GM19455 (cell line): ENCODE data around the gene MTCP1.
A peak's percentile ranks its signal among the peaks of the same experiment; 100 is the strongest.

Experiments used
- ATAC-seq: cut with Tn5 transposase; IDR thresholded peaks from one replicate; pipeline ENCODE4 v1.9.1; 2021; ENCODE audit not compliant: unreplicated experiment

MTCP1 gene, protein sequence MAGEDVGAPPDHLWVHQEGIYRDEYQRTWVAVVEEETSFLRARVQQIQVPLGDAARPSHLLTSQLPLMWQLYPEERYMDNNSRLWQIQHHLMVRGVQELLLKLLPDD

DNA sequence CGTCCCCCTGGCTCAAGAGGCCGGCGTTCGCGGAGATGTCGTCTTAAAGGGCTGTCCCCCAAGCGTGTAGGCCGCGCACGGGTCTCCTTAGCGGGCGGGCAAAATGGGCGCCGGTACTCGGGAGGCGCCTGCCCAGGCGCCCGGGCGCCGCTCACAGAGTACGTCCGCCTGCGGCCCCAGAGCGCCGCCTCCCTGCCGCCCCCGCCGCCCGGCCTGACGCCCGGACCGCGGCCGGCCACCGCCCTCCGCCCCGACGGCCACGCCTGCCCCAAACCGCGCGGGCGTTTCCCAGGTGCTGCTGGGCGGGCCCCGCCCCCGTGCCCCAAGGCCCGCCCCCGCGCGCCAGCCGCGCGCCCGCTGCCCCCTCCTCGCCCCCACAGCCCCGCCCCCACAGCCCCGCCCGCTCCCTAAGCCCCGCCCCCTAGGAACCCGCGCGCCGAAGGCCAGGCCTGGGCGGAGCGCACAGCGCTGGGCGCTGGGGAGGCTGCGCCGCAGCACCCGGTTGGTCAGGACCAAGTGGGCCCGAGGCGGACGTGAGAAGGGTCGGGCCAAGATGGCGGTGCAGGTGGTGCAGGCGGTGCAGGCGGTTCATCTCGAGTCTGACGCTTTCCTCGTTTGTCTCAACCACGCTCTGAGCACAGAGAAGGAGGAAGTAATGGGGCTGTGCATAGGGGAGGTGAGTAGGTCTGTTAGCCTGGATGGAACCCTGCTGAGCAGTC, at the start of gene MTCP1, which contains the start of the genes BRCC3 and CMC4:
TSS of gene MTCP1 (minus strand) at position 162 of the 719 bp plus-strand sequence. CDS start 5,126 bp downstream, outside the sequence.
TSS of gene BRCC3 (plus strand) at position 534 of the 719 bp plus-strand sequence. CDS start at position 554, 20 bp downstream.
TSS of gene CMC4 (minus strand) at position 162 of the 719 bp plus-strand sequence. CDS start 7,113 bp downstream, outside the sequence.
- peak; percentile 90 for ATAC-seq

DNA sequence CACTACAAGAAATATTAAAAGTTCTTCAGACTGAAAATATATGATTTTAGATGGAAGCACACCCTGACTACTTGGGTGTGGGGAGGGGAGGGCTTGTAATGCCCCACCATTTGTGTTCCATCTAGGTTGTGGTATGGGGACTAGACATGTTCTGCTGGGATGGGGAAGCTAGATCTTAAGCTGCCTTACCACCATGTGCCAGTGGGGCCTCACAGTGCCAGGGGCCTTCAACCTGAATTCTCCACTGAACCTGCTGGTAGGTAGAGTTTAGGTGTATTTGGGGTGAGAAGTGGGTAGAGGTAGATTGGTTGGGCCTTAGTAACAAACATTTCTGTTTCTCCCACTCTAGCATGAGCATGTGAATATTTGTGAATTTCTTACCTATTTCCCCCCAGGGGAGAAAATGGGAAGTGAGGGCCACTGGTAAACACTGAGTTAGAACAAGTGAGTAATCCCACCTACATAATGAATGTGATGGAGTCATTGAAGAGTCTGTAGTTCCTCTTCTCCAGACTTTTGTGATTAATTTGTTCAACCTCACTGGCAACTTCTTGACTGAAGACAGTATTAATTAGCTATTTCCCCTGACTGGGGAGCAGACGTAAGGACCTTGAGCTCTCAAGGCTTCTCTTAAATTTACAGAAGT, 44.4 kb upstream of the MTCP1 start:
- ATAC-seq, result no peak

DNA sequence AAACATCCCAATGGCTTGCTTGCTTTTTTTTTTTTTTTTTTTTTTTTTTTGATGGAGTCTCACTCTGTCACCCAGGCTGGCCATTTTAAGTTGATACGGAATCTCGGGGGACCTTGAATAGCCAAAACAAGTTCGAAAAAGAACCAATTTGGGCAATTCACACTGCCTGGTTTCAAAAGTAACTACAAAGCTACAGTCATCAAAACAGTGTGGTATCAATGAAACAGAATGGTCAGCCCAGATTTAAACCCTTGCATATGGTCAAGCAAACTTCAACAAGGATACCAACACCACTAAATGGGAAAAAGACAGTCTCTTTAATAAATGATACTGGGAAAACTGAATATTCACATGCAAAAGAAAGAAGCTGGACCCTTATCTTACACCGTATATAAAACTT, 42.2 kb upstream of the MTCP1 start:
- no peak for ATAC-seq

DNA sequence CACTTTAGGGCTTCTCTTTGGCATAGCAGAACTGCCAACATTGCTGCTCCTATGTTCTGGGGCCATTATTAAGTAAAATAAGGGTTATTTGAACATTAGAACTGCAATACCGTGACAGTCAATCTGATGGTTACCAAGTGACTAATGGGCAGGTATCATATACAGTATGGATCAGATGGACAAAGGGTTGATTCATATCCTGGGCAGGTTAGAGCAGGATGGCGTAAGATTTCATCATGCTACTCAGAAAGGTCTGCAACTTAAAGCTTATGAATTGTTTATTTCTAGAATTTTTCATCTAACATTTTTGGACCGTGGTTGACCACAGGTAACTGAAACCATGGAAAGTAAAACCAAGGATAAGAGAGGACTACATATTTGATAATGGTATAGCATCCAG, 41.2 kb upstream of the MTCP1 start:
- no peak for ATAC-seq

DNA sequence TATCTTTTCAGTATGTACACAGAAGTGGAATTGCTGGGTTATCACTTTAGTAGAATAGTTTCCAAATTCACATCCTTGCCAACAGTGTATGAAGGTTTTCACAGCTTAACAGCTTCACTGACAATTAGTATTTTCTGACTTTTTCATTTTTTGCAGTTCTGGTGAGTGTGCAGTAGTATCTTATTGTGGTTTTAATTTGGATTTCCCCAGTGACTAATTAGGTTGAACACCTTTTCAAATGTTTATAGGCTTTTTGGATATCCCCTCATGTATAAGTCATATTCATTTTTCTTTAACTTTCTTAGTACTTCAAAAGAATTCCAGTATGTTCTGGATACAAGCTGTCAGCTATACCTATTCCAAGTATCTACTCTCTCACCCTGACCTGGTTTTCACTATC, 37.5 kb upstream of the MTCP1 start:
- ATAC-seq, result no peak

DNA sequence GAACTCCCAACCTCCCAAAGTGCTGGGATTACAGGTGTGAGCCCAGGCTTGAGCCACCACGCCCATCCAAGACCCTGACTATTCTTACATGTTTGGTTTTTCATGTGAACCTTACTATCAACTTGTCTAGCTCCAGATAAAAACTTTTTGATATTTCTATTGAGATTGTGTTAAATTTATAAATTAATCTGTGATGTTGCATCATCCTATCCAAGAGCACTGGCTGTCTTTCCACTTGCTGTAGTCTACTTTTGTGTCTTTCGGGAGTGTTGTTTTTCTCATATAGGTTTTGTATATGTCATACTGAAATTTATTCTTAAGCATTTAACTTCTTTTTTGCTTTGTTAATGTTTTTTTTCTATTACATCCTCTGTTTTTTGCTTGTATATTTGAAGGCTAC, 35.0 kb upstream of the MTCP1 start:
- no peak for ATAC-seq

DNA sequence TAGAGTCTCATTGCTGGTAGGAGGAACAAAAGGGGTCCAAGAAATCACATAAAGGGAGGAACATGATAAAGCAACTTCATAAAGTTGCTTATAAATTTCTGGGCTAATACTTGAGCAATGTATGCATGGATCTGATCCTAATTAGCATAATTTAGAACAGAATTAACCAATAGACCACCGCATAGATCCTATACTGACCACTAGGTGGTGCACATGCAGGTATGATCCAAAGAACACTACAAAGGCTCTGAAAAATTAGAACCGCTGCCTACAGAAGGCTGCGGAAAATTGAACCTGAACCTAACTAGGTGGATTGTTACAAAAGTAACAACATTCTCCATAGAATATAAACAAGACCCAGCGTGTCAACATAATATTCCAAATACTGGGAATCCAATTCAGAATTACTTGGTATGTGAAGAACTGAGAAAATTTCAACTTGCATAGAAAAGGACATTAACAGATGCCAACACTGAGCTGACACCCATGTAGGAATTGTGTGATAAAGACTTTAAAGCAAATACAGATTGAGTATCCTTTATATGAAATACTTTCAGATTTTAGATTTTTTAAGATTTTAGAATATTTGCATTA, 23.6 kb upstream of the MTCP1 start:
- ATAC-seq, result no peak

DNA sequence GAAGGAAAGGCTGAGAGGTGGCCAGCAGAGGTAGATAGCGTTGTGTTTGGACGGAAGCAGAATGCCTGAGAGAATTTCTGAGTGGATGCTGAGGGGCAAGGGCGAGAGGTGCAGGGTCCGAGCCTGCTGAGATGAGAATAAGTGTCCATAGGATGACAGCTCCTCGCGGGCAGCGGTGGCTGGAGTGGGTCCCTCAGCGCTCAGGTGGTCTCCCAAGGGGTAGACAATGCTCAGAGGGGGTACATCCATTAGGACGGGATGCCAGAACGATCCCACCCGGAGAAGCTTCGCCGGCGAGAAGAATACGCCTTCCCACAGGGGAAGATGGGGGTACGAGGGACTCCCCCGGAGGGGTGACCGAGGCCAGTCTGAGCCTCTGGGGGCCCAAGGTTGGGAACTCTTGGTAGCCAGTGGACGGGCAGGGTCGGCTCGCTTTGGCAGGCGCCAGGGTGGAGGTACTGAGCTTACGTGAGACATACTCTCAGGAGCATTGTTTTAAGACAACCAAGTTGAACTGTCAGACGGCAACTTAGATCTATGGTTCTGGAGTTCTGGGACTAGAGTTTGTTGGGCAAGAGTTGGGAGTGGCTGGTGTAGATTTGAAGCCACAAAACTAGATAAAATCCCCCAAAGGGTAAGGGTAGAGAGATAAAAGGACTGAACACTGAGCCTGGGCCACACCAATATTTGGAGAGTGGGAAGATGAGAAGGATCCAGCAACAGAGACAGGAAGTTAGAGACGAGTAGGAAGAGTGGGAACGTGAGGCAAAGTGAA, 16.2 kb upstream of the MTCP1 start:
- ATAC-seq, result no peak

DNA sequence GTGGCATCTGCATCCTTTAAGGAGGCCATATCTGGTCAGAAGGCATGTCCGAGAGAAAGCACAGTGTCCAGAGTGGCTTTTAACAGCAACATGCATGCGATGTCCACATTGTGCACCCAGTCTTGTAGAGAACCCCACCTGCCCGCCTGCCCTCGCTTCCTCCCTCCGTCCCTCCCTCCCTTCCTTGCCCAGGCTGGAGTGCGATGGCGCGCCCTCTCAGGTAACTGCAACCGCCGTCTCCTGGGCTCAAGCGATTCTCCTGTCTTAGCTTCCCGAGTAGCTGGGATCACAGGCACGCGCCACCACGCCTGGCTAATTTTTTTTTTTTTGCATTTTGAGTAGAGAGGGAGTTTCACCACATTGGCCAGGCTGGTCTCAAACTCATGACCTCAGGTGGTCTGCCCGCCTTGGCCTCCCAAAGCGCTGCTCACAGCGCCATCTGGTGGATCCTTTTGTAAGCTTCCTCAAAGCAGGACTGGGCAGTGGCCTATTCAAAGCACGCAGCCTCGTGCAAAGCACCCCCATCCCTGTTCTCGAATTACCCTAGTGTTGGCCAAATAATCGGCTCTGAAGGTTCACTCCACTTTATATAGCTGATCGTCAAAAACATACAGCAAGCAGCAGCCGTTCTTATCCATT, 15.4 kb upstream of the MTCP1 start:
- ATAC-seq, result no peak

DNA sequence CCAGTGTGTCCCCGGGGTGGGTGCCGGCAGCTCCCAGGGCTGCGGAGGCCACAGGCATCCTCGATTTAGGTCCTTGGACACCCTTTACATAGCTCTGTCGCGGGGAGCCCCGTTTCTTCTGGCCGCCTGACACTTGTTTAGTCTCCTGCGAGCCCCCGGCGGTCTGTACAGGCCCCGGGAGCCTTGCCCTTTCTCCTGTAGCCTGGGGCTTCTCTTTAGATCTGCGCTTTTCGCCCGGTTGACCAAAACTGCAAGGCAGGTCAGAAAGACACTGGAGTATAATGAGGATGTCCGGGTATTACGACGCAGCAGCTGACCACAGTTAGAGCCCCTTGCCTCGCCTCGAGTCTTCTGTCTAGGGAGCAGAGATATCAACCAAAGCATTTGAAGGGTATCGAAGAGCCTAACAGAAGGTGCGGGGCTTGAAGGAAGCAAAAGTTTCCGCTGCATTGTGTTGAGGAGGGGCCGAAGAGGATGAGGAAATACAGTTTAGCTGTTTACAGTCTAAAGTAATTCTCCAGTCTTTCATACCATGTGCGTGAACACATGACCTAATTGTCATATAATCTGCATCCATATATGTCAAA, 851 bp upstream of the MTCP1 start:
- peak; percentile 13 for ATAC-seq

DNA sequence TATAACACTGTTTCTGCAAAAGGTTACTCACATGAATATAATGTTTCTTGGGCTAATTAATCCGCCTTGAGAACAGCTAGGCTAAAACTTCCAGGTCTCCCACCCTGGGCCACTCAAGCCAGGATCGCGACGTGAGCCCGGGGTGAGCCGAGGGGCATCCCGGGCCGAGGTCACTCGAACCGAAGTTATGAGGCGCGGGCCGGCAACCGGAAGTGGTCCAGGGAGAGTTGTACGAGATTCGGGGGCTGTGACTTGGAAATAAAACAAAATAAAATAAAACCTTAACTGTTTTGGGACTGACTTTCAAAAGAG, 317 bp downstream of the MTCP1 start:
- ATAC-seq, result peak; percentile 27

DNA sequence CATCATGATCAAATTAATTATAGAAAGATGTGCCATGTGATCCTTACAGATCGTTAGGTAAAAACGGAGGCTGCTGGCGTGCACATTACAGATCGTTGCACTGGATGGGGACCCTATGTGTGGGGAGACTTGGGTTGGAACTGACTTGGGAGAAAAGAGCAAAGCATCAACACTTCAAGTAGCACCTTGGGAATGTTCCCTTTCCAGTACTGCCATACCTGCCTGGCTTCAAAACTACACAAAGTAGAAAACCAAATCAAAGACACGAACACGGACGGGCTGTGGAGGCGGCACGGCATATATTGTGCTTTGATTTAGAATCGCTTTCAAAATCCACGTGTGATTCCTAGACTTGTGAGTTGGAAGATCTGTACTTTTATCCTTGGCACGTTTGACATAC, 898 bp downstream of the MTCP1 start:
- ATAC-seq, result no peak

DNA sequence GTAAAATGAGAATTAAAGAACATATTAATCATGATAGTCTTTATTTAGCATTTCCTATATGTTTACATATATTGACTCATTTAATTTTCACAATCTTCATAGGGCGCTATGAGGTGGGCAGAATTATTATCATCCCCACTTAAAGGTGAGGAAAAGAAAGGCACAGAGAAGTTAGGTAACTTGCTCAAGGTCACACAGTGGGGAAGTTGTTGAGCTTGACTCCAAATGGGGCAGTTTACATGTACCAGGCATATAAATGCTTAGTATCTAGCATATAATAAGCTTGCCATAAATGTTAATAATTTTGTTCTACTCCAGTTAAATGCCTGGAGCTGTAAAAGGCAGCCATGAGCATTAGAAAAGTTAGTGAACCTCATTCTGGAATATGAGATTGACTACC, 1.5 kb downstream of the MTCP1 start:
- ATAC-seq, result no peak

DNA sequence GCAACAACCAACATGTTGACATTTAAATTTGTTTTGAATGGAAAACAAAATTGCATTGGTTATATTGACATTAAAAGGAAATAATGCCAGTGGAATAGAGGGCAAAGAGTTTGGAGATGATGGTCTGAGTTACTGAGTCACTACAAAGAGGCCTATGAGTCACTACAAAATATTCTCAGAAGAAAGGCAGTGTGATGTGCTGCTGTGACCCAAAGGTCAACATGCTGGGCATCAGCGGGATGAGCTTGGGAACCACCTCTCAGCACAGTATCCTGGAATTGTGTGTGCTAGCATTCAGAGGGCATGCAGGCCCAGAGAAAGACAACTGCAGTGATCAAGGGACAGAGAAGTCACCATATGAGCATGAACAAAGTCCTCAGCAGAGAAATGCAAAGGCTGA, 2.8 kb downstream of the MTCP1 start:
- ATAC-seq, result no peak

DNA sequence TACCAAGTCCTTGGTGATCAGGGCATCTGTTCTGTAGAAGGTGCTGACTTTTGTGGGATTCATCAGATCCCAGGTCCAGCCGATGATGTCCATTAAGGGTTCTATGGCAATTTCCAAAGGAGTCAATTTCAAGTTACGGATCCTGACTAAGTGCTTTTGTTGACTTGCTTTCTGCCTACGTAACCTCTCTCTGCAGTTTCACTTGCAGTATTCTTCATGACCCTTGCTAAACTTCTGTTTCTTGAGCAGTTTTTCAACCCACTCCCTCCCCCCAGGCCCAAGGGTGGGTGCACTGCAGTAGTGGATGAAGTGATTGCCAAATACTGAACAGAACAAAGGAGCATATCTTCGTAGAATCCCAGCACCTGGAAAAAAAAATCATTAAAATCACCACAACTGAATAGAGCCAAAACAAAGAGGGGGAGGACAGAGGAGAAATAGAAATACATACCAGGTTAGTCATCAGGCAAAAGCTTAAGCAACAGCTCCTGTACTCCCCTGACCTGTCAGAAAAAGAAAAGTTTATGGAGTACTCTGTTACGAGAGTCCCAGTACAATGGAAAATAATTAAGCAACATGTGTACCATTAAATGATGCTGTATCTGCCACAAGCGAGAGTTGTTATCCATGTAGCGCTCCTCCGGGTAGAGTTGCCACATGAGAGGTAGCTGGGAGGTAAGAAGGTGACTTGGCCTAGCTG, 5.8 kb downstream of the MTCP1 start:
- ATAC-seq, result no peak

DNA sequence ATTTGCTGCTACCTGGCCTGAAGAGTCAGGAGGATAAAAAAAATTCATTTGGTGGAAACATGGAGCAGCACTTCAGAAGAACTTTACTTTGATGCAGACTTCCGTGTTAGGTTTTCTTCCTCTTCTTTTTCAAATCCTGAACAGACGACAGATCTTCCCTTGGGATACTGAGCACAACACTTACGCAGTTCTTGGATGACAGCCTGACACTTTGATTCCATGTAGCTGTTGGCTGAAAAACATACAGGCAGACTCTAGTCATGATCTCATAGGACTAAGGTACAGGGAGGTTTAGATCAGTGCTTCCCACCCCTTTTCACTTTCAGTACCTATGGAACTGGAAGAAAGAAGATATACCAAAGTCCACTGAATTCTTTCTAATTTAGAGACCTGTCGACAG, 9.2 kb downstream of the MTCP1 start:
- ATAC-seq, result no peak

DNA sequence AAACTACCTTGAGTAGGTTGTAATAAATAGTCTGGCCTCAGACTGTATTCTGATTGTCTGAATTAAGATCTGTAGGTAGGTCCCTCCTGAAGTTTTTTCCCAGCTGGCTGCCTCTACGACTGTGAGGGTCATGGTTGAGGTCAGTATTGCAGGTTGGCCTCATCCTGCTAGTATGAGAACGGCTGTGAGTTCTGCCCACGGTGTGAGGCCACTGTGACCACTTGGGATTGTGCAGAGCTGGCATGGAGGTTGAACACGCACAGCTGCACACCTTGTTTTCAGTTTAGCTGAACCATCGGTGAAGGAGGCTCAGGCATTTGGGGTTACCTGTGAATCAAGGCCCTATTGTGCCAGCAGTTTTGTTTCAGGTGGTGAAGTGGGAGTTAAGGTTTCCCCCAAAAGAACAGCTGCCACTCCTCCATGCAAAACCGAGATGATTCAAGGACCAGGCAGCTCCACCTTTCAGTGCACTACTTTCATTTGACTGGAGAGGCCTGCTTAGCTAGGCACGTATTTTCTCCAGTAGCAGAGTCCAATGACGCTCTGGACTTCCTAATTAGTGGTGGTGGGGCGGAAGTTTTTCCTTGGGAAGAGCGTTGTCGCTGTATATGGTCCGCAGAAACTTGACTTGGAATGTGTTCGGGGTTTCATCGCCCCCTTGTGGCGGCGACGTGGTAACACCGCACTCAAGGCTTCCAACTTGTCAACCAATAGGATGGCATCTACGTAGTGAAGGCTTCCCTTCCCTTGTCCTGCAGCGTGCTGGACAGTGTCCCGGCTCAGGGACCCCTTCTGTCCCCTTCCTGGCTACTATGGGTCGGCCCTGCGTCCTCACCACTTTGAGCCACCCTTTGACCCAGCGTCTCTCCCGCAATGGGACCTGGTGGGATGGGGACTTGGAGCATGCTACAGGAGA, 13.8 kb downstream of the MTCP1 start:
- peak; percentile 83 for ATAC-seq

DNA sequence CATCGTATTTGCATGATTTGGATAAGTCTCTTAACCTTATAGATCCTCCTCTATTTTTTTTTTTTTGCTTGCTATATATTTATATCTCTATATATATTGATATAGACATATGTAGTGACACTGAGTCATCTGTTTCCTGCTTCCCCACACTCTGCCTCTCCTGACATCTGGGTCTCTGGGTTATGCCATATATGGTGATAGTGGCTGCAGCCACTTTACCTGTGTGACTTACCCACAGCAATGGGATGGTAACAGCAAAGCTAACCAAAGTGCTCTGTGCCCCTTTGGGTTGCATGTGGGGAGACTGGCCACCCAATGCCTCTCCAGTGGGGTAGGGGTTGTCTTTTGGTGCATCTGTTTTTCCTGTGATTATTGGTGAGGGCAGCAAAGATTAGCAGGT, 14.5 kb downstream of the MTCP1 start:
- ATAC-seq, result no peak

DNA sequence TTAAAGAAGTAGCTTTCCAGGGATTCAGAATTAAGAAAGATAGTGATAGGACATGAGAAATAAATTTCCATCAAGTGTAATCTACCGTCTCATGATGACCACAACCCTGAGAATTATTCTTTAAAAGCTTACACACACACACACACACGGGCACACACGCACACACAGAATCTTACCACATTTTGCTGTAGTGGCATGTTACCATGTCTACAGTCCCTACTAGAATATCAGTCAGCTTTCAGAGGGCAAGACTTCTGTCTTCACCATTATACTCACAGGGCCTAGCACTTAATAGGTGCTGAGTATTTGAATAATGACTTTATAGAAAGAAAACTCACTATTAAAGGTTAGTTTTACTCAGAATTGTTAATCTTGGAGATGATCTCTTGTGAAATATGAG, 15.4 kb downstream of the MTCP1 start:
- ATAC-seq, result no peak
